Neural cell (in vitro differentiated cells): ENCODE measurements around the gene KCNA2. TPM values are rescaled to one million over a fixed set of nuclear protein-coding genes. Genes with fewer than 3 reads are reported as not detected.

ENCODE experiments used
- H2AFZ ChIP-seq: fragments of 200-600, 300-800 bp; sonication (generic), shearing (Covaris generic); 2 replicates; pipeline ENCODE4 v1.6.0; 2014; ENCODE audit warnings: low read depth, mild to moderate bottlenecking, antibody characterized with exemption, low read length, moderate library complexity
- H3F3A ChIP-seq: fragments of 200-600 bp; shearing (Covaris generic); 2 replicates; pipeline ENCODE4 v1.6.1; 2016; ENCODE audit warnings: mild to moderate bottlenecking, moderate library complexity, mixed read lengths, antibody characterized with exemption, low read length; ENCODE audit not compliant: insufficient read depth, poor library complexity, severe bottlenecking
- H3K27ac ChIP-seq: fragments of 200-600, 300-800 bp; sonication (generic), shearing (Covaris generic); 2 replicates; pipeline ENCODE4 v1.5.1; 2014; ENCODE audit warnings: mild to moderate bottlenecking, low read length, moderate library complexity
- H3K27me3 ChIP-seq: fragments of 300-800, 200-600 bp; sonication (generic), shearing (Covaris generic); 2 replicates; pipeline ENCODE4 v1.6.0; 2014; ENCODE audit warnings: mild to moderate bottlenecking, low read depth, low read length, moderate library complexity; ENCODE audit not compliant: insufficient read depth
- H3K36me3 ChIP-seq: fragments of 300-800, 200-600 bp; sonication (generic), shearing (Covaris generic); 2 replicates; pipeline ENCODE4 v1.5.1; 2014; ENCODE audit warnings: mild to moderate bottlenecking, antibody characterized with exemption, low read length, moderate library complexity; ENCODE audit not compliant: insufficient read depth
- H3K4me2 ChIP-seq: fragments of 300-800, 200-600 bp; sonication (generic), shearing (Covaris generic); 2 replicates; pipeline ENCODE4 v1.6.0; 2014; ENCODE audit warnings: mild to moderate bottlenecking, low read length
- H3K4me3 ChIP-seq: fragments of 300-800, 200-600 bp; sonication (generic), shearing (Covaris generic); 2 replicates; pipeline ENCODE4 v1.5.1; 2014; ENCODE audit warnings: mild to moderate bottlenecking, low read length, moderate library complexity
- H3K79me2 ChIP-seq: fragments of 200-600 bp; shearing (Covaris generic); replicated peaks from 2 replicates; pipeline ENCODE4 v1.6.0; 2014; ENCODE audit warnings: mild to moderate bottlenecking, low read length, moderate library complexity; ENCODE audit not compliant: insufficient read depth
- H3K9ac ChIP-seq: fragments of 300-800, 200-600 bp; sonication (generic), shearing (Covaris generic); 2 replicates; pipeline ENCODE4 v1.6.1; 2016; ENCODE audit warnings: mild to moderate bottlenecking, low read length, mixed read lengths
- H3K9me2 ChIP-seq: fragments of 200-600 bp; shearing (Covaris generic); 2 replicates; pipeline ENCODE4 v1.6.1; 2016; ENCODE audit warnings: mild to moderate bottlenecking, low read length, mixed read lengths; ENCODE audit not compliant: insufficient read depth
- H3K9me3 ChIP-seq: fragments of 200-600, 300-800 bp; sonication (generic), shearing (Covaris generic); 2 replicates; pipeline ENCODE4 v1.6.1; 2016; ENCODE audit warnings: mild to moderate bottlenecking, mixed run types, low read length, moderate library complexity, mixed read lengths
- H4K20me1 ChIP-seq: fragments of 200-600 bp; shearing (Covaris generic); 2 replicates; pipeline ENCODE4 v1.6.1; 2016; ENCODE audit warnings: mild to moderate bottlenecking, mixed run types; ENCODE audit not compliant: insufficient read depth
- EP300 ChIP-seq: fragments of 450-650 bp; conservative IDR thresholded peaks from 2 replicates; pipeline ENCODE4 v1.6.1; 2014; ENCODE audit warnings: antibody characterized with exemption, mild to moderate bottlenecking, moderate library complexity; ENCODE audit not compliant: poor library complexity, severe bottlenecking
- EZH2 ChIP-seq: fragments of 200-600, 300-800 bp; shearing (Covaris generic), sonication (generic); IDR thresholded peaks from 2 replicates; pipeline ENCODE4 v1.6.1; 2014; ENCODE audit warnings: antibody characterized with exemption, low read length, borderline replicate concordance, mild to moderate bottlenecking; ENCODE audit not compliant: insufficient read depth, poor library complexity, severe bottlenecking
- MXI1 ChIP-seq: fragments of 450-650 bp; conservative IDR thresholded peaks from 2 replicates; pipeline ENCODE4 v1.6.1; 2014; ENCODE audit warnings: antibody characterized with exemption, mild to moderate bottlenecking; ENCODE audit not compliant: poor library complexity, severe bottlenecking
- POLR2AphosphoS5 ChIP-seq: IDR thresholded peaks from 2 replicates; pipeline ENCODE4 v1.6.1; 2012
- RAD21 ChIP-seq: fragments of 450-650 bp; conservative IDR thresholded peaks from 2 replicates; pipeline ENCODE4 v1.6.1; 2014; ENCODE audit warnings: antibody characterized with exemption, mild to moderate bottlenecking, moderate library complexity
- REST ChIP-seq: IDR thresholded peaks from 2 replicates; pipeline ENCODE4 v1.6.1; 2012; ENCODE audit warnings: borderline replicate concordance
- SMC3 ChIP-seq: fragments of 450-650 bp; conservative IDR thresholded peaks from 2 replicates; pipeline ENCODE4 v1.6.1; 2014; ENCODE audit warnings: antibody characterized with exemption, mild to moderate bottlenecking, moderate library complexity; ENCODE audit not compliant: poor library complexity
- TAF1 ChIP-seq: IDR thresholded peaks from 2 replicates; pipeline ENCODE4 v1.6.1; 2012; ENCODE audit warnings: low read depth
- polyA plus RNA-seq: library from polyadenylated mRNA; depleted of rRNA; stranded (reverse); fragments of >200 nt; gene quantifications from 2 replicates; pipeline ENCODE4 v1.2.3, GENCODE V29; 2014
- TF ChIP-seq, protein P1 (sequence below): fragments of 450-650 bp; IDR thresholded peaks from 2 replicates; pipeline ENCODE4 v1.5.1; 2014; ENCODE audit warnings: antibody characterized with exemption, mild to moderate bottlenecking, moderate library complexity; ENCODE audit not compliant: poor library complexity, severe bottlenecking

The KCNA2 gene
- polyA plus RNA-seq, 1 donor from 2014 or later: 3.4 TPM

GRCh38 chr1:110612060-110612745 is 6.0 kb upstream of the KCNA2 start:
- Histone ChIP-seq H3K79me2 (no peaks in the 10 kb centered on the region), H3K27ac (no peak overlapping the region), H3K27me3 (peaks cover 51% of the 10 kb centered on the region), H3K4me3 (no peak overlapping the region), H4K20me1 (no peaks in the 10 kb centered on the region), H3K4me2 (no peak overlapping the region), H3K9me3 (no peaks in the 10 kb centered on the region), H3K9me2 (no peaks in the 10 kb centered on the region), H3K9ac (no peak overlapping the region), H2AFZ (no peak overlapping the region), H3F3A (no peaks in the 10 kb centered on the region), H3K36me3 (no peaks in the 10 kb centered on the region)
- no peak for TF ChIP-seq REST
- no peak for TF ChIP-seq SMC3
- TF ChIP-seq RAD21: no peak
- no peak for TF ChIP-seq MXI1
- no peak for TF ChIP-seq EP300
- no peak for TF ChIP-seq TAF1
- TF ChIP-seq POLR2AphosphoS5: no peak
- TF ChIP-seq, protein P1, sequence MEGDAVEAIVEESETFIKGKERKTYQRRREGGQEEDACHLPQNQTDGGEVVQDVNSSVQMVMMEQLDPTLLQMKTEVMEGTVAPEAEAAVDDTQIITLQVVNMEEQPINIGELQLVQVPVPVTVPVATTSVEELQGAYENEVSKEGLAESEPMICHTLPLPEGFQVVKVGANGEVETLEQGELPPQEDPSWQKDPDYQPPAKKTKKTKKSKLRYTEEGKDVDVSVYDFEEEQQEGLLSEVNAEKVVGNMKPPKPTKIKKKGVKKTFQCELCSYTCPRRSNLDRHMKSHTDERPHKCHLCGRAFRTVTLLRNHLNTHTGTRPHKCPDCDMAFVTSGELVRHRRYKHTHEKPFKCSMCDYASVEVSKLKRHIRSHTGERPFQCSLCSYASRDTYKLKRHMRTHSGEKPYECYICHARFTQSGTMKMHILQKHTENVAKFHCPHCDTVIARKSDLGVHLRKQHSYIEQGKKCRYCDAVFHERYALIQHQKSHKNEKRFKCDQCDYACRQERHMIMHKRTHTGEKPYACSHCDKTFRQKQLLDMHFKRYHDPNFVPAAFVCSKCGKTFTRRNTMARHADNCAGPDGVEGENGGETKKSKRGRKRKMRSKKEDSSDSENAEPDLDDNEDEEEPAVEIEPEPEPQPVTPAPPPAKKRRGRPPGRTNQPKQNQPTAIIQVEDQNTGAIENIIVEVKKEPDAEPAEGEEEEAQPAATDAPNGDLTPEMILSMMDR: no peak
- no peak for TF ChIP-seq EZH2

DNA sequence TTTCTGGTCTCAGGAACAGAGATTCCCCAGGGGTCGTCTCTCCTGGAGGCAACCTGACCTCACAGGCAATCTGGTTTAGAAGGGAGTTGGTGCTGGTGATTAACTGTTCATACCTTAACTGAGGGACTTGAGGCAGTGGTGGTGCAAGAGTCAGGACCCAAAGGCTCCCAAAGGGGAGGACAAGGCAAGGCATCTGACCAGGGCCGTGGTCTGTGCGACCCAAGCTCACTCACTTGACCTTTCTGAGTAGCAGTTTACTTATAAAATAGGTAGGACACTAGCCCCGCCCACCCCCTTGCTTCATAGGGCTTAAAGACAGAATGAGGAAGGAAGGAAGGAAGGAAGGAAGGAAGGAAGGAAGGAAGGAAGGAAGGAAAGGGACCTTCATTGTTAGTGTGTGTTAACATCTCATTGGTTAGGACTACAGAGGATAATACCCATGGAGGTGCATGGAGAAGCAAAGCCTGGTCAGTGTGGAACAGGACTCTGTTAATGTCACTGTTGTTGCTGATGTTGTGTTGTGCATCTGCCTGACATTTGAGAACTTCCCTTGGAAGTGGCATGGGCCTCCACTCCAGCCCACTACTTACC is 4.6 kb upstream of the KCNA2 start:
- Histone ChIP-seq H4K20me1 (no peaks in the 10 kb centered on the region), H3K4me2 (no peak overlapping the region), H3K27me3 (peaks cover 50% of the 10 kb centered on the region), H3K9me3 (no peaks in the 10 kb centered on the region), H3K4me3 (no peak overlapping the region), H3K79me2 (no peaks in the 10 kb centered on the region), H3F3A (no peaks in the 10 kb centered on the region), H3K36me3 (no peaks in the 10 kb centered on the region), H2AFZ (no peak overlapping the region), H3K9ac (no peak overlapping the region), H3K27ac (no peak overlapping the region), H3K9me2 (no peaks in the 10 kb centered on the region)
- TF ChIP-seq EP300 (no peak), RAD21 (no peak), TAF1 (no peak), EZH2 (no peak), REST (no peak), MXI1 (no peak), SMC3 (no peak), POLR2AphosphoS5 (no peak)
- TF ChIP-seq, protein P1: no peak
